HepG2 (cell line): ENCODE measurements around the gene TMEM144. TPM values are rescaled to one million over a fixed set of nuclear protein-coding genes. Genes with fewer than 3 reads are reported as not detected.

Experiments used
- FOXJ3 ChIP-seq: sonication (generic); formaldehyde crosslinking; IDR thresholded peaks from 2 replicates; pipeline ENCODE4 v1.4.0; 2020; ENCODE audit warnings: missing genetic modification reagents, mild to moderate bottlenecking, borderline replicate concordance
- FOXP4 ChIP-seq: sonication (generic); formaldehyde crosslinking; IDR thresholded peaks from 2 replicates; pipeline ENCODE4 v1.4.0; 2020; ENCODE audit warnings: missing genetic modification reagents
- MLLT10 ChIP-seq: sonication (generic); formaldehyde crosslinking; IDR thresholded peaks from 2 replicates; pipeline ENCODE4 v1.4.0; 2020; ENCODE audit warnings: missing genetic modification reagents
- PHF8 ChIP-seq: sonication (generic); formaldehyde crosslinking; IDR thresholded peaks from 2 replicates; pipeline ENCODE4 v1.5.0; 2020; ENCODE audit warnings: missing genetic modification reagents
- RFX3 ChIP-seq: IDR thresholded peaks from 2 replicates; pipeline ENCODE4 v1.6.1; 2016; ENCODE audit warnings: missing biosample characterization, missing genetic modification reagents
- SAFB2 ChIP-seq: sonication (generic); formaldehyde crosslinking; IDR thresholded peaks from 2 replicates; pipeline ENCODE4 v1.5.1; 2020; ENCODE audit warnings: missing genetic modification reagents, low read depth, mild to moderate bottlenecking, borderline replicate concordance
- THAP11 ChIP-seq: IDR thresholded peaks from 2 replicates; pipeline ENCODE4 v1.6.1; 2016; ENCODE audit warnings: missing biosample characterization, missing genetic modification reagents
- ZBTB7A ChIP-seq: sonication (generic); formaldehyde crosslinking; IDR thresholded peaks from 2 replicates; pipeline ENCODE4 v1.8.0; 2022; ENCODE audit warnings: mild to moderate bottlenecking, missing genetic modification reagents
- ZKSCAN1 ChIP-seq: fragments of 150-350 bp; IDR thresholded peaks from 2 replicates; pipeline ENCODE4 v1.6.1; 2014; ENCODE audit warnings: low read length
- ZNF253 ChIP-seq: sonication (generic); formaldehyde crosslinking; IDR thresholded peaks from 2 replicates; pipeline ENCODE4 v1.8.0; 2022; ENCODE audit warnings: mild to moderate bottlenecking, missing genetic modification reagents, borderline replicate concordance
- ZNF33B ChIP-seq: sonication (generic); formaldehyde crosslinking; IDR thresholded peaks from 2 replicates; pipeline ENCODE4 v1.5.1; 2020; ENCODE audit warnings: mild to moderate bottlenecking, missing genetic modification reagents
- ZNF710 ChIP-seq: sonication (generic); formaldehyde crosslinking; IDR thresholded peaks from 2 replicates; pipeline ENCODE4 v1.5.0; 2020; ENCODE audit warnings: mild to moderate bottlenecking, missing genetic modification reagents, borderline replicate concordance
- polyA plus RNA-seq, 8 experiments: library from polyadenylated mRNA; depleted of rRNA in 3 of 8; stranded (reverse) in 7 of 8; unstranded in 1 of 8; fragments of >200 nt; fragmentation: Illumina TruSeq in 4 of 8; extraction: Trizol in 4 of 8; gene quantifications; 2 replicates each; pipeline versions ENCODE4 v1.2.1 to v1.2.3, GENCODE V29; 2011 to 2016; ENCODE audit warnings: low read depth in 4 of 8, missing spikeins in 1 of 8, mixed read lengths in 1 of 8; ENCODE audit not compliant: insufficient read depth in 1 of 8
- total RNA-seq, 5 experiments: library from RNA; depleted of rRNA; stranded (reverse); fragments of >200 nt; fragmentation: Illumina TruSeq; extraction: Trizol; gene quantifications; 2 replicates each; pipeline ENCODE4 v1.2.3, GENCODE V29; 2016; ENCODE audit warnings: low read depth in 1 of 5
- TF ChIP-seq, protein P1 (sequence below): sonication (generic); formaldehyde crosslinking; conservative IDR thresholded peaks from 2 replicates; pipeline ENCODE4 v1.4.0; 2020; ENCODE audit warnings: mild to moderate bottlenecking, missing genetic modification reagents, moderate library complexity
- TF ChIP-seq, protein P2 (sequence below): sonication (generic); formaldehyde crosslinking; IDR thresholded peaks from 2 replicates; pipeline ENCODE4 v1.4.0; 2020; ENCODE audit warnings: missing genetic modification reagents
- TF ChIP-seq, protein P3 (sequence below): sonication (generic); formaldehyde crosslinking; IDR thresholded peaks from 2 replicates; pipeline ENCODE4 v1.4.0; 2020; ENCODE audit warnings: mild to moderate bottlenecking, missing genetic modification reagents

TMEM144 gene
- total and polyA plus RNA-seq, 2 of the 13 experiments (the other 11 are each of a cell fraction or from before 2014, with no cell fraction given) = 10.9 to 12.3 TPM

- peak; percentile 95 for TF ChIP-seq ZKSCAN1
- peak; percentile 55 for TF ChIP-seq PHF8
- TF ChIP-seq, protein P1, sequence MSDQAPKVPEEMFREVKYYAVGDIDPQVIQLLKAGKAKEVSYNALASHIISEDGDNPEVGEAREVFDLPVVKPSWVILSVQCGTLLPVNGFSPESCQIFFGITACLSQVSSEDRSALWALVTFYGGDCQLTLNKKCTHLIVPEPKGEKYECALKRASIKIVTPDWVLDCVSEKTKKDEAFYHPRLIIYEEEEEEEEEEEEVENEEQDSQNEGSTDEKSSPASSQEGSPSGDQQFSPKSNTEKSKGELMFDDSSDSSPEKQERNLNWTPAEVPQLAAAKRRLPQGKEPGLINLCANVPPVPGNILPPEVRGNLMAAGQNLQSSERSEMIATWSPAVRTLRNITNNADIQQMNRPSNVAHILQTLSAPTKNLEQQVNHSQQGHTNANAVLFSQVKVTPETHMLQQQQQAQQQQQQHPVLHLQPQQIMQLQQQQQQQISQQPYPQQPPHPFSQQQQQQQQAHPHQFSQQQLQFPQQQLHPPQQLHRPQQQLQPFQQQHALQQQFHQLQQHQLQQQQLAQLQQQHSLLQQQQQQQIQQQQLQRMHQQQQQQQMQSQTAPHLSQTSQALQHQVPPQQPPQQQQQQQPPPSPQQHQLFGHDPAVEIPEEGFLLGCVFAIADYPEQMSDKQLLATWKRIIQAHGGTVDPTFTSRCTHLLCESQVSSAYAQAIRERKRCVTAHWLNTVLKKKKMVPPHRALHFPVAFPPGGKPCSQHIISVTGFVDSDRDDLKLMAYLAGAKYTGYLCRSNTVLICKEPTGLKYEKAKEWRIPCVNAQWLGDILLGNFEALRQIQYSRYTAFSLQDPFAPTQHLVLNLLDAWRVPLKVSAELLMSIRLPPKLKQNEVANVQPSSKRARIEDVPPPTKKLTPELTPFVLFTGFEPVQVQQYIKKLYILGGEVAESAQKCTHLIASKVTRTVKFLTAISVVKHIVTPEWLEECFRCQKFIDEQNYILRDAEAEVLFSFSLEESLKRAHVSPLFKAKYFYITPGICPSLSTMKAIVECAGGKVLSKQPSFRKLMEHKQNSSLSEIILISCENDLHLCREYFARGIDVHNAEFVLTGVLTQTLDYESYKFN = peak; percentile 35; the same call in 1 of the 2 replicates
- no peak for TF ChIP-seq FOXJ3 (CRISPR knock-in tag)
- no peak for TF ChIP-seq ZNF253 (CRISPR knock-in tag)
- TF ChIP-seq RFX3 (CRISPR knock-in tag) = no peak
- peak; percentile 41; the same call in 1 of the 2 replicates for TF ChIP-seq THAP11 (CRISPR knock-in tag)
- TF ChIP-seq FOXP4 (CRISPR knock-in tag) = peak; percentile 19
- 0 out of 2 replicates have a peak, but pooled peaks have one; percentile 56 for TF ChIP-seq ZNF710 (CRISPR knock-in tag)
- TF ChIP-seq SAFB2 (CRISPR knock-in tag) = no peak
- TF ChIP-seq MLLT10 (CRISPR knock-in tag) = no peak
- no peak for TF ChIP-seq ZBTB7A (CRISPR knock-in tag)
- TF ChIP-seq, protein P2, sequence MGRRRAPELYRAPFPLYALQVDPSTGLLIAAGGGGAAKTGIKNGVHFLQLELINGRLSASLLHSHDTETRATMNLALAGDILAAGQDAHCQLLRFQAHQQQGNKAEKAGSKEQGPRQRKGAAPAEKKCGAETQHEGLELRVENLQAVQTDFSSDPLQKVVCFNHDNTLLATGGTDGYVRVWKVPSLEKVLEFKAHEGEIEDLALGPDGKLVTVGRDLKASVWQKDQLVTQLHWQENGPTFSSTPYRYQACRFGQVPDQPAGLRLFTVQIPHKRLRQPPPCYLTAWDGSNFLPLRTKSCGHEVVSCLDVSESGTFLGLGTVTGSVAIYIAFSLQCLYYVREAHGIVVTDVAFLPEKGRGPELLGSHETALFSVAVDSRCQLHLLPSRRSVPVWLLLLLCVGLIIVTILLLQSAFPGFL (CRISPR knock-in tag) = no peak
- TF ChIP-seq, protein P3, sequence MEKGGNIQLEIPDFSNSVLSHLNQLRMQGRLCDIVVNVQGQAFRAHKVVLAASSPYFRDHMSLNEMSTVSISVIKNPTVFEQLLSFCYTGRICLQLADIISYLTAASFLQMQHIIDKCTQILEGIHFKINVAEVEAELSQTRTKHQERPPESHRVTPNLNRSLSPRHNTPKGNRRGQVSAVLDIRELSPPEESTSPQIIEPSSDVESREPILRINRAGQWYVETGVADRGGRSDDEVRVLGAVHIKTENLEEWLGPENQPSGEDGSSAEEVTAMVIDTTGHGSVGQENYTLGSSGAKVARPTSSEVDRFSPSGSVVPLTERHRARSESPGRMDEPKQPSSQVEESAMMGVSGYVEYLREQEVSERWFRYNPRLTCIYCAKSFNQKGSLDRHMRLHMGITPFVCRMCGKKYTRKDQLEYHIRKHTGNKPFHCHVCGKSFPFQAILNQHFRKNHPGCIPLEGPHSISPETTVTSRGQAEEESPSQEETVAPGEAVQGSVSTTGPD (CRISPR knock-in tag) = no peak
- no peak for TF ChIP-seq ZNF33B (CRISPR knock-in tag)
These were observed at the start of gene TMEM144 (continued) for GRCh38 chr4:158209825-158210807.
